ENCODE measurements around the gene PKHD1.

DNA sequence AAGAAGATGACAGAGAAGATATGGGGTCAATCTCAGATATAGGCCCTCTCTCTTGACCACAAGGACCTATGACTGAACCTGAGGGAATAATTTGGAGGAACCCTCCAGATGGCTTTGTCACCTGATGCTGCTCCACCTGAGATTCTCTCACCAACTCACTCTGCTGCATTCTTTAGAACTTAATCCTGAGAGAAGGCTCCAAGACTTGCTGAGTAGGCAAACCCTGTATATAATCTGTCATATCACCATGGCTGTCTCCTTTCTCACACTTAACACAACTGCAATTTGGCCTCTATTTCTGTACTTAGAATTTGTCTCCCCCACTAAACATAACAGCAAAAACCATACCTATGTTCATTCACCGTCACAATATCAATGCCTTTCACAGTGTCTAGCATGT is 172.3 kb downstream of the PKHD1 start:
- no peak for TF ChIP-seq CTCF (IDR thresholded peaks at IDR 0.05)
- TF ChIP-seq POLR2A (IDR thresholded peaks at IDR 0.05): no peak
